Sigmoid colon (tissue), 7 donors: ENCODE results near the gene UNC13C. TPM values are rescaled to one million over a fixed set of nuclear protein-coding genes. Genes with fewer than 3 reads are reported as not detected.

Experiments
- DNase-seq: peaks from one replicate; pipeline ENCODE4 v3.0.0-alpha.2; 2019
- H3K27ac ChIP-seq, 4 donors: fragments of 200-600 bp; sonication (generic); one replicate each; pipeline ENCODE4 v1.5.1; 2016 to 2019; ENCODE audit warnings: mild to moderate bottlenecking in 1 of 4
- H3K27me3 ChIP-seq, 3 donors: fragments of 200-600 bp; sonication (generic); one replicate each; pipeline ENCODE4 v1.5.1; 2019; ENCODE audit warnings: mild to moderate bottlenecking in 1 of 3
- H3K36me3 ChIP-seq, 4 donors: fragments of 200-600 bp; sonication (generic); one replicate each; pipeline ENCODE4 v1.5.1; 2016 to 2019
- H3K4me1 ChIP-seq, 4 donors: fragments of 200-600 bp; sonication (generic); one replicate each; pipeline ENCODE4 v1.5.1; 2017 to 2019
- H3K4me3 ChIP-seq, 4 donors: fragments of 200-600 bp; sonication (generic); one replicate each; pipeline ENCODE4 v1.5.1; 2017 to 2019; ENCODE audit warnings: mild to moderate bottlenecking in 2 of 4, moderate library complexity in 1 of 4
- H3K9me3 ChIP-seq, 4 donors: fragments of 200-600 bp in 3 of 4; sonication (generic) in 3 of 4; one replicate each; pipeline versions ENCODE4 v1.5.1 to v1.6.1; 2013 to 2019
- EP300 ChIP-seq, 4 donors: sonication (generic); formaldehyde crosslinking; IDR thresholded peaks; one replicate each; pipeline ENCODE4 v1.6.1; 2017; ENCODE audit warnings: antibody characterized with exemption in 4 of 4
- POLR2A ChIP-seq, 2 donors: fragments of 450-650 bp; IDR thresholded peaks; one replicate each; pipeline ENCODE4 v1.6.1; 2016; ENCODE audit warnings: antibody characterized with exemption in 2 of 2, mild to moderate bottlenecking in 2 of 2, moderate library complexity in 2 of 2
- POLR2AphosphoS5 ChIP-seq, 4 donors: sonication (generic); formaldehyde crosslinking; IDR thresholded peaks; one replicate each; pipeline ENCODE4 v1.6.1; 2017; ENCODE audit warnings: antibody characterized with exemption in 4 of 4
- WGBS, 2 donors: extraction: QIAGEN DNeasy Blood & Tissue Kit; methylation state at CpG; one replicate each; pipeline ENCODE4 v1.1.7; 2013; 5-methylcytosine and 5-hydroxymethylcytosine counted together
- intact Hi-C: fragments of 100-400 bp; cut with DNase I; formaldehyde crosslinking; loops from one replicate; pipeline ENCODE4 v1.15.1; 2023
- polyA plus RNA-seq, 3 donors: library from polyadenylated mRNA; stranded (reverse); fragments of 200-250 nt; gene quantifications; one replicate each; pipeline ENCODE4 v1.2.3, GENCODE V29; 2013
- total RNA-seq, 4 donors: library from RNA; depleted of rRNA; stranded (reverse); fragments of >200 nt; gene quantifications; one replicate each; pipeline ENCODE4 v1.1.0, GENCODE V29; 2016
- TF ChIP-seq, protein P1 (sequence below), 4 experiments: fragments of 450-650 bp in 3 of 4; fragments of 200-600 bp in 1 of 4; IDR thresholded peaks; one replicate each; pipeline ENCODE4 v1.5.1; 2016 to 2019; ENCODE audit warnings: antibody characterized with exemption in 4 of 4, mild to moderate bottlenecking in 3 of 4, moderate library complexity in 2 of 4
- donor health status: healthy with polysubstance abuse.
- donor health status: Bipolar disorder and iron deficiency.
- donor health status: healthy.

The UNC13C gene
- total and polyA plus RNA-seq, 7 donors: under 0.01 to 1.7 (median 1.3) TPM; not detected in 1

DNA sequence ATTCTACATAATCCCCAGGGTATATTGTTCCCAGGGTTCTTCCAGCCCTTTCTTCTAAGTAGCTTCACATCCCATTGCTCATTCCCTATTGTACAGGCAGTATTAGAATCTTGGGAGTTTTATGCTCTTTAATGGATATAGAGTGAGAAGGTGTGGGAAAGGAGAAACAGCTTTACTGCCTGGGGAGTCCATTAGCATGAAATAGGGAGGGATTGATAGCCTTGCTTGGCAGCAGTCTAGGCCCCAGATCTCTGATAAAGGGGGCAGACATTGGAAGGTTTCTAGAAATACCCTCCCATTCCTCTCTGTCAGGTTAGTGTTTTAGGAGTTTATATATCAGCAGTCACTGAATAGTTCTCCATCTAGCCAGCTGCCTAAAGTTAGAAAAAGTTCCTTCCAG is 334.3 kb downstream of the UNC13C start:
- H3K4me3 ChIP-seq: no peak overlapping the region
- no peaks in the 10 kb centered on the region for H3K36me3 ChIP-seq
- no peak overlapping the region for H3K27ac ChIP-seq
- no peak for DNase-seq
- no peaks in the 10 kb centered on the region for H3K9me3 ChIP-seq
- no peak for TF ChIP-seq POLR2AphosphoS5 (IDR thresholded peaks at IDR 0.05)
- TF ChIP-seq, protein P1, sequence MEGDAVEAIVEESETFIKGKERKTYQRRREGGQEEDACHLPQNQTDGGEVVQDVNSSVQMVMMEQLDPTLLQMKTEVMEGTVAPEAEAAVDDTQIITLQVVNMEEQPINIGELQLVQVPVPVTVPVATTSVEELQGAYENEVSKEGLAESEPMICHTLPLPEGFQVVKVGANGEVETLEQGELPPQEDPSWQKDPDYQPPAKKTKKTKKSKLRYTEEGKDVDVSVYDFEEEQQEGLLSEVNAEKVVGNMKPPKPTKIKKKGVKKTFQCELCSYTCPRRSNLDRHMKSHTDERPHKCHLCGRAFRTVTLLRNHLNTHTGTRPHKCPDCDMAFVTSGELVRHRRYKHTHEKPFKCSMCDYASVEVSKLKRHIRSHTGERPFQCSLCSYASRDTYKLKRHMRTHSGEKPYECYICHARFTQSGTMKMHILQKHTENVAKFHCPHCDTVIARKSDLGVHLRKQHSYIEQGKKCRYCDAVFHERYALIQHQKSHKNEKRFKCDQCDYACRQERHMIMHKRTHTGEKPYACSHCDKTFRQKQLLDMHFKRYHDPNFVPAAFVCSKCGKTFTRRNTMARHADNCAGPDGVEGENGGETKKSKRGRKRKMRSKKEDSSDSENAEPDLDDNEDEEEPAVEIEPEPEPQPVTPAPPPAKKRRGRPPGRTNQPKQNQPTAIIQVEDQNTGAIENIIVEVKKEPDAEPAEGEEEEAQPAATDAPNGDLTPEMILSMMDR (IDR thresholded peaks at IDR 0.05): no peak
- no peak for TF ChIP-seq POLR2A (IDR thresholded peaks at IDR 0.05)
- no peak for TF ChIP-seq EP300 (IDR thresholded peaks at IDR 0.05)
- H3K4me1 ChIP-seq: no peaks in the 10 kb centered on the region
- no peaks in the 10 kb centered on the region for H3K27me3 ChIP-seq
- intact Hi-C loops: no loop called here

DNA sequence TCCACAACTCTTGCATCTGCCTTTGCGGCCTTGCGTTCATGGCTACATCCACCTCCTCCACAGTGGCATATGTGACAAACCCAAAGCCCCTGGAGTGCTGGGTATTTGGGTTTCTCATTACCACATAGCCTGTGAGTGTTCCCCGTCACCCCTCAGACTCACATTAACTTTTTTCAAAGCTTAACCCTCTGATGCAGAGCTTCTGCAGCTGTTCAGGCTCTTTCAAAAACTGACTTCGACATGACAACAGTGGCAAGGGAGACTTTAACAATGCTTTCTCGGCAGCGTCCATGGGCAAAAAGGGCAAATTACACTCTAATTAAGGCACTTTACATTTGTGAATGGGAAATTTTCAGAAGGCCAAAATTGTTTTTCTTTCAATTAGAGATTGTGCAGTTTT is 343.2 kb downstream of the UNC13C start:
- no peaks in the 10 kb centered on the region for H3K27me3 ChIP-seq
- intact Hi-C loops: no loop called here
- WGBS, 2 donors: 80 to 88% methylated on average over 6 of the region's 6 CpGs
- H3K4me3 ChIP-seq: no peak overlapping the region
- TF ChIP-seq POLR2A (IDR thresholded peaks at IDR 0.05) (no peak), EP300 (IDR thresholded peaks at IDR 0.05) (no peak), POLR2AphosphoS5 (IDR thresholded peaks at IDR 0.05) (no peak)
- TF ChIP-seq, protein P1 (IDR thresholded peaks at IDR 0.05): no peak
- DNase-seq: no peak
- H3K36me3 ChIP-seq: no peaks in the 10 kb centered on the region
- H3K27ac ChIP-seq: no peak overlapping the region
- no peaks in the 10 kb centered on the region for H3K9me3 ChIP-seq
- H3K4me1 ChIP-seq: no peaks in the 10 kb centered on the region

DNA sequence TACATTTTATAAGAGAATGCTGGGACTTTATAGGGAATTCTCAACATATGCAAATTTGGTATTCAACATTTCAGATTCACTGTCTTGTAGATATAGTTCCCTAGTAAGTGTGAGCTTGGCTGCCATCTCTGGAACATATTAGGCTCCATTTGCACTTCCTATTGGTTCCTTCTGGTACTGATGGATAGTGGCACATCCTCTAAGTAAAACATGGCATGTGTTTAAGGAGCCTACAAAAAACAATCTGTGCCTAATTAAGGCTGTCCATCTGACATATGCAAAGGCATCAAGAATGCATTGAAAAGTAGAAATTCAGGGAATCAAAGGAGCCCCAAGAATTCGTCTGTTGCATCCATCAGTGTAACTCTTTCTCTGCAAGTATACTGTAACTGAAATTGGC is 344.1 kb downstream of the UNC13C start:
- H3K36me3 ChIP-seq: no peaks in the 10 kb centered on the region
- no peak overlapping the region for H3K4me3 ChIP-seq
- no peak for DNase-seq
- peaks cover 0 to under 1% (median 0%) of the 10 kb centered on the region in 4 donors for H3K9me3 ChIP-seq
- intact Hi-C loops: no loop called here
- 54 to 72% methylated on average over 1 of the region's 1 CpG for WGBS, 2 donors
- no peak for TF ChIP-seq POLR2AphosphoS5 (IDR thresholded peaks at IDR 0.05)
- no peak for TF ChIP-seq POLR2A (IDR thresholded peaks at IDR 0.05)
- TF ChIP-seq, protein P1 (IDR thresholded peaks at IDR 0.05): no peak
- no peak for TF ChIP-seq EP300 (IDR thresholded peaks at IDR 0.05)
- no peak overlapping the region for H3K27ac ChIP-seq
- H3K4me1 ChIP-seq: no peaks in the 10 kb centered on the region
- H3K27me3 ChIP-seq: no peaks in the 10 kb centered on the region

DNA sequence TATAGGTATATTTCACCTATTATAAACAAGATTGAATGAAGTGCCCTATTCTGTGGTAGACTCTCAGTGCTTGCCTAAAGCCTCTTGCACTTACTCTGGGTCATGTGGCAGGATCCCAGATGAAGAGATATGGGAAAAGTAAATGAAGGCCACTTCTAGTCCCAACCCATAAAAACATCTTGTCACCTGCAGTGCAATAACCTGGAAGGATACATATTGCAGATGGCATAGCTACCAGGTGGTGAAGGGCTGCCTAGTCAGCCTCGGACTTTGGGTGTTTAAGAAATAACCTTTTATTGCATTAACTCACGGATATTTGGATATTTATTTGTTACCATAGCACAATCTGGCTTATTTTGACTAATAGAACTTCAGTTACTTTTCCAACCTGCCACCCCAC is 367.1 kb downstream of the UNC13C start:
- no peak for DNase-seq
- no peak overlapping the region for H3K27ac ChIP-seq

DNA sequence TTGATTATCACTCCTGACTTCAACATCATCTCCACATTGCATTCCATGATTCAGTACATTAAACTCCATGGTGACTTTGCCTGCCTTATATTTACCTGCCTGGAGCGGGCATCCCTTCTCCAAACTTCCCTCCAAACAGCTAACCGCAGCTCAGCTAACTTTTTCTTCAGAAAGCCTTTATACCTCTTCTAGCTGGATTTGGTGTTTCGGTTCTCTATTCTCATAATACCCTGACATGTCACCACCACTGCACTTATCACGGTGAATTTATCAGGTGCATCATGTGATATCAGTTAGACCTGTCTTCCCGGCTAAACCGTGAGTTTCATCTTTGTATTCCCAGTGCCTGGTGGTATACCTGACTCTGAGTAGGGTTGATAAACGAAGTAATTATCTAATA is 367.6 kb downstream of the UNC13C start:
- Histone ChIP-seq H3K27me3 (no peaks in the 10 kb centered on the region), H3K4me1 (no peaks in the 10 kb centered on the region), H3K27ac (no peak overlapping the region), H3K36me3 (no peaks in the 10 kb centered on the region), H3K4me3 (no peak overlapping the region), H3K9me3 (no peaks in the 10 kb centered on the region)
- intact Hi-C loops: no loop called here
- no peak for DNase-seq
- TF ChIP-seq POLR2AphosphoS5 (IDR thresholded peaks at IDR 0.05) (no peak), EP300 (IDR thresholded peaks at IDR 0.05) (no peak), POLR2A (IDR thresholded peaks at IDR 0.05) (no peak)
- TF ChIP-seq, protein P1 (IDR thresholded peaks at IDR 0.05): no peak
- WGBS, 2 donors: 72 to 90% methylated on average over 7 of the region's 7 CpGs

More for the DNA sequence above, 367.1 kb downstream of the UNC13C start:
- TF ChIP-seq POLR2A (IDR thresholded peaks at IDR 0.05) (no peak), POLR2AphosphoS5 (IDR thresholded peaks at IDR 0.05) (no peak)
- TF ChIP-seq, protein P1 (IDR thresholded peaks at IDR 0.05): no peak
- WGBS, 2 donors: 49 to 71% methylated on average over 2 of the region's 2 CpGs
- Histone ChIP-seq H3K4me3 (no peak overlapping the region), H3K4me1 (no peaks in the 10 kb centered on the region), H3K36me3 (no peaks in the 10 kb centered on the region), H3K9me3 (no peaks in the 10 kb centered on the region), H3K27me3 (no peaks in the 10 kb centered on the region)
- intact Hi-C loops: no loop called here
